BLaER1 (cell line): ENCODE results near the gene XRCC5.

Experiments
- H3K27ac ChIP-seq: shearing (Covaris generic); formaldehyde crosslinking; 2 replicates; pipeline ENCODE4 v1.8.1; 2022
- H3K27me3 ChIP-seq: shearing (Covaris generic); formaldehyde crosslinking; 2 replicates; pipeline ENCODE4 v1.8.1; 2022
- H3K36me3 ChIP-seq: shearing (Covaris generic); formaldehyde crosslinking; 2 replicates; pipeline ENCODE4 v1.8.1; 2022
- H3K4me1 ChIP-seq: shearing (Covaris generic); formaldehyde crosslinking; 2 replicates; pipeline ENCODE4 v1.8.1; 2022
- H3K4me2 ChIP-seq: shearing (Covaris generic); formaldehyde crosslinking; 2 replicates; pipeline ENCODE4 v1.8.1; 2022
- H3K4me3 ChIP-seq: shearing (Covaris generic); formaldehyde crosslinking; 2 replicates; pipeline ENCODE4 v1.8.1; 2022
- H3K9ac ChIP-seq: shearing (Covaris generic); formaldehyde crosslinking; 2 replicates; pipeline ENCODE4 v1.8.1; 2022
- H3K9me3 ChIP-seq: shearing (Covaris generic); formaldehyde crosslinking; 2 replicates; pipeline ENCODE4 v1.8.1; 2022
- H4K20me1 ChIP-seq: shearing (Covaris generic); formaldehyde crosslinking; 2 replicates; pipeline ENCODE4 v1.8.1; 2022
- Cebpa-rat ChIP-seq: shearing (Covaris generic); IDR thresholded peaks from 2 replicates; pipeline ENCODE4 v1.8.1; 2022

Gene XRCC5

GRCh38 chr2:216233281-216233995 lies 124.3 kb downstream of the XRCC5 start:
- no peak for TF ChIP-seq Cebpa-rat
- no peak overlapping the region for H3K4me2 ChIP-seq
- H3K27ac ChIP-seq = no peak overlapping the region
- no peaks in the 10 kb centered on the region for H3K36me3 ChIP-seq
- no peaks in the 10 kb centered on the region for H3K27me3 ChIP-seq
- no peak overlapping the region for H3K4me3 ChIP-seq
- peaks cover 34% of the 10 kb centered on the region for H3K9me3 ChIP-seq
- H4K20me1 ChIP-seq = no peaks in the 10 kb centered on the region
- H3K4me1 ChIP-seq = no peaks in the 10 kb centered on the region
- H3K9ac ChIP-seq = no peak overlapping the region

GRCh38 chr2:216234106-216234505 lies 125.0 kb downstream of the XRCC5 start:
- H3K27me3 ChIP-seq = no peaks in the 10 kb centered on the region
- H3K4me3 ChIP-seq = no peak overlapping the region
- no peak overlapping the region for H3K4me2 ChIP-seq
- no peaks in the 10 kb centered on the region for H3K4me1 ChIP-seq
- H3K9ac ChIP-seq = no peak overlapping the region
- no peak for TF ChIP-seq Cebpa-rat
- no peaks in the 10 kb centered on the region for H4K20me1 ChIP-seq
- H3K36me3 ChIP-seq = no peaks in the 10 kb centered on the region
- H3K9me3 ChIP-seq = peaks cover 34% of the 10 kb centered on the region
- no peak overlapping the region for H3K27ac ChIP-seq

- Histone ChIP-seq H3K9me3 (peaks cover 34% of the 10 kb centered on the region), H4K20me1 (no peaks in the 10 kb centered on the region), H3K4me1 (no peaks in the 10 kb centered on the region), H3K9ac (no peak overlapping the region), H3K27me3 (no peaks in the 10 kb centered on the region), H3K4me3 (no peak overlapping the region), H3K27ac (no peak overlapping the region), H3K4me2 (no peak overlapping the region), H3K36me3 (no peaks in the 10 kb centered on the region)
- no peak for TF ChIP-seq Cebpa-rat
These were observed 126.3 kb downstream of the XRCC5 start for GRCh38 chr2:216235462-216235861.

- TF ChIP-seq Cebpa-rat = no peak
- Histone ChIP-seq H3K4me2 (no peak overlapping the region), H3K36me3 (no peaks in the 10 kb centered on the region), H3K9ac (no peak overlapping the region), H3K4me3 (no peak overlapping the region), H4K20me1 (no peaks in the 10 kb centered on the region), H3K27ac (no peak overlapping the region), H3K9me3 (peaks cover 34% of the 10 kb centered on the region), H3K27me3 (no peaks in the 10 kb centered on the region), H3K4me1 (no peaks in the 10 kb centered on the region)
These were observed 126.7 kb downstream of the XRCC5 start for GRCh38 chr2:216235896-216236295.

GRCh38 chr2:216236486-216236885 lies 127.3 kb downstream of the XRCC5 start:
- no peaks in the 10 kb centered on the region for H3K36me3 ChIP-seq
- no peaks in the 10 kb centered on the region for H3K4me1 ChIP-seq
- no peak overlapping the region for H3K9ac ChIP-seq
- H3K27me3 ChIP-seq = no peaks in the 10 kb centered on the region
- no peak for TF ChIP-seq Cebpa-rat
- no peak overlapping the region for H3K4me2 ChIP-seq
- no peak overlapping the region for H3K27ac ChIP-seq
- H3K9me3 ChIP-seq = peaks cover 31% of the 10 kb centered on the region
- no peaks in the 10 kb centered on the region for H4K20me1 ChIP-seq
- no peak overlapping the region for H3K4me3 ChIP-seq

- TF ChIP-seq Cebpa-rat = no peak
- H3K27me3 ChIP-seq = no peaks in the 10 kb centered on the region
- no peak overlapping the region for H3K4me3 ChIP-seq
- no peaks in the 10 kb centered on the region for H3K9me3 ChIP-seq
- no peak overlapping the region for H3K27ac ChIP-seq
- H3K36me3 ChIP-seq = no peaks in the 10 kb centered on the region
- no peaks in the 10 kb centered on the region for H4K20me1 ChIP-seq
- peak overlapping the region; percentile 5; the same call in 1 of the 2 replicates for H3K4me2 ChIP-seq
- H3K9ac ChIP-seq = no peak overlapping the region
- peaks cover 9% of the 10 kb centered on the region for H3K4me1 ChIP-seq
These were observed 133.2 kb downstream of the XRCC5 start for GRCh38 chr2:216242365-216242764.

- Histone ChIP-seq H3K36me3 (no peaks in the 10 kb centered on the region), H3K9me3 (no peaks in the 10 kb centered on the region), H3K27me3 (no peaks in the 10 kb centered on the region), H3K4me1 (peaks cover 9% of the 10 kb centered on the region), H4K20me1 (no peaks in the 10 kb centered on the region), H3K4me3 (no peak overlapping the region), H3K4me2 (no peak overlapping the region), H3K9ac (no peak overlapping the region), H3K27ac (no peak overlapping the region)
- no peak for TF ChIP-seq Cebpa-rat
These were observed 133.9 kb downstream of the XRCC5 start for GRCh38 chr2:216243026-216243425.

- Histone ChIP-seq H3K4me2 (no peak overlapping the region), H3K27ac (no peak overlapping the region)
- no peak for TF ChIP-seq Cebpa-rat
These were observed 136.3 kb downstream of the XRCC5 start for GRCh38 chr2:216245391-216245975.

GRCh38 chr2:216246766-216247165 lies 137.6 kb downstream of the XRCC5 start:
- H3K27ac ChIP-seq = no peak overlapping the region
- no peaks in the 10 kb centered on the region for H3K9me3 ChIP-seq
- no peaks in the 10 kb centered on the region for H4K20me1 ChIP-seq
- TF ChIP-seq Cebpa-rat = no peak
- H3K4me1 ChIP-seq = peaks cover 9% of the 10 kb centered on the region
- no peaks in the 10 kb centered on the region for H3K27me3 ChIP-seq
- no peak overlapping the region for H3K4me3 ChIP-seq
- H3K36me3 ChIP-seq = no peaks in the 10 kb centered on the region
- no peak overlapping the region for H3K4me2 ChIP-seq
- H3K9ac ChIP-seq = no peak overlapping the region

More at GRCh38 chr2:216245391-216245975, 136.3 kb downstream of the XRCC5 start:
- Histone ChIP-seq H3K9ac (no peak overlapping the region), H4K20me1 (no peaks in the 10 kb centered on the region), H3K36me3 (no peaks in the 10 kb centered on the region), H3K4me1 (peaks cover 9% of the 10 kb centered on the region), H3K9me3 (no peaks in the 10 kb centered on the region), H3K4me3 (no peak overlapping the region), H3K27me3 (no peaks in the 10 kb centered on the region)
